GM12891 (cell line): ENCODE measurements around the gene RRP1B.

Experiments
- DNase-seq: peaks from one replicate; pipeline ENCODE4 v3.0.0; 2011; ENCODE audit warnings: low spot score; ENCODE audit not compliant: insufficient read length
- FAIRE-seq: peaks from 2 replicates; lab custom pipeline; 2011; peaks lifted over from hg19 to GRCh38; lab: Jason Lieb, UNC
- PAX5 ChIP-seq: IDR thresholded peaks from 2 replicates; pipeline ENCODE4 v1.6.1; 2011; ENCODE audit warnings: low read length, moderate library complexity, mild to moderate bottlenecking; ENCODE audit not compliant: insufficient read depth, severe bottlenecking
- POLR2A ChIP-seq: IDR thresholded peaks from 2 replicates; pipeline ENCODE4 v1.6.1; 2011; ENCODE audit warnings: low read depth, low read length, control low read depth
- POLR2AphosphoS5 ChIP-seq: IDR thresholded peaks from 2 replicates; pipeline ENCODE4 v1.6.1; 2011; ENCODE audit warnings: low read depth, low read length, control low read depth
- POU2F2 ChIP-seq: IDR thresholded peaks from 2 replicates; pipeline ENCODE4 v1.6.1; 2011; ENCODE audit warnings: low read depth, mild to moderate bottlenecking, control low read depth, low read length, moderate library complexity
- SPI1 ChIP-seq: IDR thresholded peaks from 2 replicates; pipeline ENCODE4 v1.6.1; 2011; ENCODE audit warnings: low read depth, low read length, control low read depth
- TAF1 ChIP-seq: IDR thresholded peaks from 2 replicates; pipeline ENCODE4 v1.6.1; 2011; ENCODE audit warnings: low read depth, low read length, control low read depth

Gene RRP1B

DNA sequence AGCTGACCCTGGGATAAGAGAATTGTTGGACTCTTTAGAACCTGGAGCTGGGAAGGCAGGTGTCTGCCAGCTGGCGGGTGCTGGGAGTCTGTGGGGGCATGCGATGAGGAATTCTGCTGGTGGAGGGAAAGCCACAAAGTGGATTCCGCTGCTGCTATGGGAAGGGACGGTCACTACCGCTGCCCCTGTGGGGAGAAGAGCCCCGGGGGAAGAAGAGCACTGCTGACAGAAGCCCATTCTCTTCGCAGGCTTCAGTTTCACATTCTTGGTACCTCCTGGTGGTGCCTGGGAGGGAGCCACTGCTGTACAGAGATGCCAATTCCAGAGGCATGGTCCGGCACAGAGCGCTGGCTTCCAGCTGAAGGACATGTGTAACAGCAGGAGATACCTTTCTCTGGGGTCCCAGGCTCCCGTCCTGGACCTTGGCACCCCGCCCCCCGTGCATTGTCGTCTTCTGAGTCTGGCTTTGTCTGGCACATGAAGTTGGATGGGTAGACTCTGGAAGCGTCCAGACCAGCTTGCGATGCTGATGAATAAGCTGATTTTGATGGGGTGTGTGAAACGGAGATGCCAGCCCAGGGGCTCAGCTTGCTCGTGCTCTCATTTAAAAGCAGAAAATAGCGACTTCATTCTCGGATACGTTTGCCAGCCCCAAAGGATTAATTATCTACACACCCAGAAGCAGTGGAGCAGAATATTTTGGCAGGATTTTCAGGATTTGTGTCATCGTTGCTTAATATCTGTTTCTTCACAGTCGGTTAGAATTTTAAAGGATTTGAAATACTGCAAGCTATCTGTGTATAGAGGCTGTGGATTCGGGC is 72.7 kb downstream of the RRP1B start:
- no peak for TF ChIP-seq TAF1
- no peak for TF ChIP-seq SPI1
- TF ChIP-seq POLR2A = no peak
- TF ChIP-seq POLR2AphosphoS5 = no peak
- no peak for TF ChIP-seq POU2F2
- no peak for TF ChIP-seq PAX5
- no peak for FAIRE-seq
- DNase-seq = no peak

GRCh38 chr21:43733060-43733459 is 73.7 kb downstream of the RRP1B start:
- FAIRE-seq (no peak), DNase-seq (no peak)
- TF ChIP-seq PAX5 = no peak
- TF ChIP-seq POLR2AphosphoS5 = no peak
- TF ChIP-seq POU2F2 = no peak
- no peak for TF ChIP-seq POLR2A
- TF ChIP-seq SPI1 = no peak
- no peak for TF ChIP-seq TAF1

DNA sequence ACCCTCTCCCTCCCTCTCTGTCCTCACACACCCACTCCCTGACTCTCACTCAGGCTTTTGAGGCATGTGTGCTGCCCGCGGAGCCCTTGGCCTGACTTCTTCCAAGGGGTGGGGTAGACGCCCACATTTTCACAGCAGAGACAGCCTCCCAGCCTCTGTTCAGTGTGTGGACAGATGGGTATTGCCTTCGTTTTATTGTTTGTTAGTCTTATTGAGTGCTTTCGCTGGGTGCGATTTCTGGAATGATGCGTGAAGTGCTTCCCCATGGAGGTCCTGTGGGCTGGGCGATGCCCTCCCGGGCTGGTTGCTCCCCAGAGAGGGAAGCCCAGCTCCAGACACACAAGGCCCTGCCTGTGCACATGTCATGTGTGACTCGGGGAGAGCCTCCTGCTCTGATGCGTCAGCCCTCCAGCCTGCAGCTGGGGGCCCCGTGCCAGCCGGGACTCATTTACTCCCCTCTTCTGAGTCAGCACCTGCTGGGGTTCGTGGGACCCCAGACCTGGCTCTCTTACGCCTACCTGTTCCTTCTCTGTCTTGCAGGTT is 74.2 kb downstream of the RRP1B start:
- DNase-seq (no peak), FAIRE-seq (no peak)
- TF ChIP-seq POU2F2 (no peak), SPI1 (no peak), PAX5 (no peak), POLR2AphosphoS5 (no peak), POLR2A (no peak), TAF1 (no peak)

GRCh38 chr21:43734131-43734927 is 75.0 kb downstream of the RRP1B start:
- no peak for FAIRE-seq

DNA sequence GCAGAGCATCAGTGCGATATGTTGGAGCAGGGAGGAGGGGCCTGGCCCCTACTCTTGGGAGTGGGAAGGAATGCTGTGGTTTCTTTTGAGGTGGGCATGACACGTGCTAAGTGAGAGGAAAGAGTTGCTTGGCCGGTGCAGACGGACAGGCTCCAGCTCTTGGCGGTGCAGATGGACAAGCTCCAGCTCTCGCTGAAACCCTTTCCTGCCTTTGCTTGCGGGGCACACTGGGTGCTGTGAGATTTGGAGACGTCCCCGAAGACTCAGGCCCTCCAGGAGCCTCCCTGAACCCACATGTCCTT is 75.5 kb downstream of the RRP1B start:
- no peak for DNase-seq
- no peak for TF ChIP-seq SPI1
- no peak for TF ChIP-seq TAF1
- no peak for FAIRE-seq

More at GRCh38 chr21:43734131-43734927, 75.0 kb downstream of the RRP1B start:
- TF ChIP-seq POLR2AphosphoS5 = no peak
- no peak for TF ChIP-seq PAX5
- TF ChIP-seq POU2F2 = no peak
- no peak for TF ChIP-seq SPI1
- TF ChIP-seq POLR2A = no peak
- TF ChIP-seq TAF1 = no peak
- no peak for DNase-seq

- DNase-seq (no peak), FAIRE-seq (no peak)
- TF ChIP-seq TAF1 (no peak), POLR2A (no peak), SPI1 (no peak), POLR2AphosphoS5 (no peak), POU2F2 (no peak), PAX5 (no peak)
Observed at GRCh38 chr21:43735236-43736091, 76.1 kb downstream of the RRP1B start.

DNA sequence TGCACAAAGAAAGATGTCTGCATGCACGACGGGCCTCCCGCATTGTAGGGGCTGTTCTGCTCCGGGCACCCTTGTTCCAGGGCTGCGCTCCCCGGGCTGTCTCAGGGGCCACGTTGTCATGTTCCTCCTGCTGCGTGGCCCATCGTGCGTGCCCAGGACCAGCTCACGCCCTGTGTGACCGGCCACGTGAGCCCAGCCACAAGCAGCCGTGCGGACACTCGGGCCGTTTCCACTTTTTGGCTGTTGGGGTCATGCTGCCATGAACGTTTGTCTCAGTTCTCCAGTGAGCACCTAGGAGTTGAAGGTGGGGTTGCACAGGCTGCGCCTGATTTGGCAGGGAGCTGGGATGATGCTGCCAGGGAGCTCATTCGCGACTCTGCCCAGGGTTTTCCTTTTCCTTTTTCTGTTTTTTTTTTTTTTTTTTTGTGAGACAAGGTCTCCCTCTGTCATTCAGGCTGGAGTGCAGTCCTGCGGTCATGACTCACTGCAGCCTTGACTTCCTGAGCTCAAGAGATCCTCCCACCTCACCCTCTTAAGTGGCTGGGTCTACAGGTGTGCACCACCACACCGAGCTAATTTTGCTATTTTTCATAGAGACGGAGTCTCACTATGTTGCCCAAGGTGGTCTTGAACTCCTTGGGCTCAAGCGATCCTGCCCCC is 77.0 kb downstream of the RRP1B start:
- DNase-seq (no peak), FAIRE-seq (no peak)
- TF ChIP-seq SPI1 (no peak), POLR2A (no peak), TAF1 (no peak), POU2F2 (no peak), PAX5 (no peak), POLR2AphosphoS5 (no peak)

GRCh38 chr21:43737158-43737950 is 78.0 kb downstream of the RRP1B start:
- no peak for DNase-seq
- no peak for TF ChIP-seq POLR2AphosphoS5
- no peak for TF ChIP-seq PAX5
- TF ChIP-seq TAF1 = no peak
- TF ChIP-seq SPI1 = no peak
- TF ChIP-seq POU2F2 = no peak
- TF ChIP-seq POLR2A = no peak
- FAIRE-seq = no peak
